ENCODE results near the gene AP3S2. TPM values are rescaled to one million over a fixed set of nuclear protein-coding genes. Genes with fewer than 3 reads are reported as not detected.

AP3S2 gene
- total RNA-seq, 1 experiment from 2014 or later = 60.9 TPM

- DNase-seq (ENCODE audit: low spot score) = no peak
These were observed 79.6 kb downstream of the AP3S2 start for GRCh38 chr15:89814112-89814742.

DNA sequence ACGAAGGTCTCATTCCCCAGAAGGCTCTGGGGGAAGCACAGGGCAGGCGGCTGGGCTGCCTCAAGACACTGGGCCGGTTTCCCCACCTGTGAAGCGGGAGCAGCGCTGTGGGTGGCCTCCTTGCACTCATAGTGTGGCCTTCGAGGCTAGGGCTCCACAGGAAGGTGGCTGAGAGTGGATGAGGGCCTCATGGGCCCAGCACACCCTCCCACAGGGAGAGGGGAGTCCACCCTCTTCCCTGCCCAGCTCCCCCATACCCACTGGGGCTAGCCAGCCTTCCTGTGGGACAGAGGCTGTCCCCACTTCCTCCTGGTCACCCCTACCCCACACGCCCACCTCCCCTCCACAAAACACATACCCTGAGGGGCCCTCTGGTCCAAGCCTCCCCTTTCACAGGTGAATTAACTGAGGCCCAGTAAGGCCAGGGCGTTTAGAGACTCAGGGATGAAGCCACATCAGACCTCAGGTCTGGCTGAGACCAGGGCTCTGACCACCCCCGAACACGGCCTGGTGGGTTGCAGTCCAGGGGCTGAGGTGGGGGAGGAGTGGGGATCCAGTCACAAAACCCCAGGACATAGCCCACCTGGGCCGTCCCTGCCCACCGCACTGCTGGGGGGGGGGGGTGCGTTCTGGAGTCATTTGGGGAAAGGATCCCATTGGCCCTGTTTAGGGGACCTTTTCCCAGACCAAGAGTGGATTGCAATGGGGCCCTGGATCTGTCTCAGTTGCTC is 80.2 kb downstream of the AP3S2 start:
- no peak for DNase-seq (ENCODE audit: low spot score)

GRCh38 chr15:89812847-89813320 is 80.9 kb downstream of the AP3S2 start:
- no peak for DNase-seq (ENCODE audit: low spot score)

- no peak for DNase-seq (ENCODE audit: low spot score)
These were observed 81.6 kb downstream of the AP3S2 start for GRCh38 chr15:89812011-89812846.

- no peak for DNase-seq (ENCODE audit: low spot score)
These were observed 83.0 kb downstream of the AP3S2 start for GRCh38 chr15:89810837-89811236.

DNA sequence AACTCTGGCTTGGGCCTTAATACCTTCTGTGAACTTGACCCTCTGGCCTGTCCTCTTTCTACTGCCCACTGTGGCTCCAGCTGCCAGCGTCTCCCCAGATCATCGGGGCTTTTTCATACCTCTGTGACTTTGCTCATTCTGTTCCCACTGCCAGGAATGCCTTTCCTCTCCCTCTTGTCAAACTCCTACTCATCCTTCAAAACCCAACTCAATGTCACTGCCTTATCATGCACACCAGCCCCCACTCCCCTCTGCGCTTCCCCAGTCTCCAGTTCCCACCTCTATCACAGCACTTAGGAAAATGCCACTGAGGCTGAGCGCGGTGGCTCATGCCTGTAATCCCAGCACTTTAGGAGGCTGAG is 84.0 kb downstream of the AP3S2 start:
- no peak for DNase-seq (ENCODE audit: low spot score)

GRCh38 chr15:89809093-89809786 is 84.6 kb downstream of the AP3S2 start:
- DNase-seq (ENCODE audit: low spot score) = no peak

DNA sequence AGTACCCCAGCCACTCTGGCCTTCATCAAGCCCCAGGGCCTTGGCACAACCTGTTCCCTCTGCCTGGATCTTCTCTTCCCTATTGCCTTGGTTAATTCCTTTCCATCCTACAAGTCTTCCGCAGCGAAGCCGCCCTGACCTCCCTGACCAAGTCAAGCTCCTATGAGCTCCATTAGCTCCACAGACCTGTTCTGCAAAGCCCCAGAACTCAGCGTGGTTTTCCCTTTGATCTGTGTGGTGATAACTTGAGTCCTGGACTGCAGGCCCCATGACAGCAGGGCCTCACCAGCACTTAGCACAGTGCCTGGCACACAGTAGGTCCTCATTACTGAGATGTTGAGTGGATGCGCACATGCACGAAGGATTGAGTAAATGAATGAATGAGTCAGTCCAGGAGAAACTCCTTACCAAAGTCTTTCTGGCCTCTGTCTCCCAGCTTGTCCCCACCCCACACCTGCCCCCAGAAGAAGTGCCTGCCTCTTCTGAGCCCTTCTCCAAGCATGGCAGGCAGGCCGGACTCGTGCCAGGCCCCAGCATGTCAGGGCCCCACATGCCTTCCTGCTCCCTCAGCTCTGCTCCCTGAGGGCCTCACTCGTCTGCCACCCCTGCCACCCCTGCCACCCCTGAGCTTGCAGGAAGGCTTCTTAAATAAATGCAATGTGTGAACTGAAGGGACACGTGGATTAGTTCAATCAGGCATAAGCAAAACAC is 85.5 kb downstream of the AP3S2 start:
- DNase-seq (ENCODE audit: low spot score) = no peak

- DNase-seq (ENCODE audit: low spot score) = no peak
These were observed 86.1 kb downstream of the AP3S2 start for GRCh38 chr15:89807689-89808088.

- no peak for DNase-seq (ENCODE audit: low spot score)
These were observed 86.9 kb downstream of the AP3S2 start for GRCh38 chr15:89806559-89807550.

DNA sequence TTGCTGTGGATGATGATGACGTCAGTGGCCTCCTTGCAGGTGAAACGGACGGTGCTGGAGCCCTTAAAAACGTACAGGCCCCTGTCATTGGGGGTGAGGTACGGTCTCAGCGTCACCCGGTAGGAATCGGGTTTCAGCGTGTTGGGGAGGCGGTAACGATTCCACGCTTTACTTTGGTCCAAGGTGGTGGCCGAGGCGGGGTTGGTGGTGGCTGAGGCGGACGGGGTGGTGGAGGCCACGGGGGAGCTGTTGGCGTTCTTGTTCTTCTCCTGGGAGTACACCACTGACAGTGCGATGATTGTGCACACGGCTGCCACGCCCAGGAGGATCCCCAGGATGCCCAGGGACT is 87.6 kb downstream of the AP3S2 start:
- DNase-seq (ENCODE audit: low spot score) = no peak

DNA sequence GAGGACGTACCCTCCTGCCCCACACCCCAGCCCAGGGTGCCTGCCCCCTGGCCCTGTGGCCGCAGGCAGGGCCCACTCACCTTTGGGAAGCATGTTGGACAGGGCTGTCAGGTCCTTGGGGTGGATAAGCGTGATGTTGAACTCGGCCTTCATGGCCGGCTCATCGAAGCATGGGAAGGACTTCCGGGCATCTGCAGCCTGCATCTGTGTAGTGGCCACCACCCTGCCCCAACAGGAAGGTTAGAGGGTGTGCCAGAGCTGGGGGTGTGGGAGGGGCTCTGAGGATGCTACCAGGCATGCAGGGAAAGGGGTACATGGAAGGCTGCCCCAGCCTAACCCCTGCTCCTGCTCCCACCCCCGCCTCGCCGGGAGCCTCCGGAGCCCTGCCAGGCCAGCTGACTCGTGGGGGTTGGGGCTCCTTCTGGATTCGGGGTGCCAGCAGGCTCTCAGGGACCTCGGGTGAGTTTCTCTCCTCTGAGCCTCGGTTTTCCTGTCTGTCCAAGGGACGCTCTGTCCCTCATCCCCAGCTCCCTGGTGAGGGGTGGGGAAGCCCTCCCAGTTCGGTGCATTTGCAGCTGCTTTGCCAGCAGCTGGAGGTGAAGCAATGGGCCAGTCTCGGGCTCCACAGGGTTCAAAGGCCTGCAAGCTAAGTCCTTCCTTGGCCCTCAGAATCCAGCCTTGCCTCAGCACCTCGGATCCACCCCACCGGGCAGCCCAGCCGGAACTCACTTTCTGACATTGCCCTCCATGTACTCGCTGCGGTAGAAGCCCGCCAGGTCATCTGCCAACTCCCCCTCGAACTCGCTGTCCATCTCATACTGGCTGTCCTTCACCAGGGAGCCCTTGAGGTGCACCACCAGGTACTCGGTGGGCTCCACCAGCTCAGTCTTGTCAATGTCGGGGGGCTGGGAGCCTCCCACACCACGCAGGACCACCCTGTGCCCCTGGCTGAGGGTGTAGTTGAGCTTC is 88.3 kb downstream of the AP3S2 start:
- DNase-seq (ENCODE audit: low spot score) = no peak

GRCh38 chr15:89803941-89804800 is 89.6 kb downstream of the AP3S2 start:
- DNase-seq (ENCODE audit: low spot score) = no peak

GRCh38 chr15:89802986-89803824 is 90.6 kb downstream of the AP3S2 start:
- no peak for DNase-seq (ENCODE audit: low spot score)

- no peak for DNase-seq (ENCODE audit: low spot score)
These were observed 91.4 kb downstream of the AP3S2 start for GRCh38 chr15:89802231-89802928.

GRCh38 chr15:89801471-89802195 is 92.2 kb downstream of the AP3S2 start:
- no peak for DNase-seq (ENCODE audit: low spot score)

All from H4 (cell line).